ENCODE measurements around the gene SAFB.

- no peak for TF ChIP-seq CTCF (IDR thresholded peaks at IDR 0.05)
- TF ChIP-seq POLR2AphosphoS5 (IDR thresholded peaks at IDR 0.05) = no peak
- no peak for TF ChIP-seq POLR2A (IDR thresholded peaks at IDR 0.05)
- no peak for TF ChIP-seq EP300 (IDR thresholded peaks at IDR 0.05)
Measured at GRCh38 chr19:5617080-5617479, 5.8 kb upstream of the SAFB start.

Measured in gastroesophageal sphincter (tissue), 3 donors.